Rectal smooth muscle tissue (tissue), 1 donor: ENCODE data around the gene TIMM13.

Source experiments
- H3K27ac ChIP-seq: one replicate; pipeline ENCODE4 v1.7.0; 2013; ENCODE audit warnings: low read depth, low read length, inconsistent platforms
- H3K27me3 ChIP-seq: one replicate; pipeline ENCODE4 v1.7.0; 2013; ENCODE audit warnings: low read length; ENCODE audit not compliant: control insufficient read depth, insufficient read depth
- H3K36me3 ChIP-seq: one replicate; pipeline ENCODE4 v1.7.0; 2013; ENCODE audit warnings: low read length; ENCODE audit not compliant: control insufficient read depth, insufficient read depth
- H3K4me1 ChIP-seq: one replicate; pipeline ENCODE4 v1.7.0; 2013; ENCODE audit warnings: low read length; ENCODE audit not compliant: control insufficient read depth, insufficient read depth
- H3K4me3 ChIP-seq: one replicate; pipeline ENCODE4 v1.7.0; 2013; ENCODE audit warnings: low read length
- H3K9ac ChIP-seq: one replicate; pipeline ENCODE4 v1.7.0; 2013; ENCODE audit warnings: low read length

TIMM13 gene

DNA sequence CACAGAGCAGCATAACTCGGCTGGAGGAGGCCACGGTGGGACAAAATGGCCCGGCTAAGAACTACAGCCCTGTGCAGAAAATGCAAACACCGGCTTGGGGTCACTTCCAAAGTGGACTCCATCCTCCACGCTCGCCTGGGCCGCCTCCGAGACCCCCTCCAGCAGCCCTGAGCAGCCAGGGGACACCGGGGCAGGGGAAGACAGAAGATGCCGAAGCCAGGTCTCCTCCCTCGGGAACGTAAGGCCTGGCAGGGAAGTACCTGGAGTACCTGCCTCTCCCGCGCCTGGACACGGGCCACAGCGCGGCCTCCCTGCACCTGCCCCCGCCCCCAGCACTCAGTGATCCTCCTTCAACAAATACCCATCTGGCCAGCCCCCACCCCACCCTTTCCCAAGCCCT, 24.4 kb upstream of the TIMM13 start:
- Histone ChIP-seq H3K27me3 (no peaks in the 10 kb centered on the region), H3K4me3 (no peak overlapping the region), H3K27ac (no peak overlapping the region), H3K9ac (no peak overlapping the region), H3K4me1 (no peaks in the 10 kb centered on the region), H3K36me3 (no peaks in the 10 kb centered on the region)

DNA sequence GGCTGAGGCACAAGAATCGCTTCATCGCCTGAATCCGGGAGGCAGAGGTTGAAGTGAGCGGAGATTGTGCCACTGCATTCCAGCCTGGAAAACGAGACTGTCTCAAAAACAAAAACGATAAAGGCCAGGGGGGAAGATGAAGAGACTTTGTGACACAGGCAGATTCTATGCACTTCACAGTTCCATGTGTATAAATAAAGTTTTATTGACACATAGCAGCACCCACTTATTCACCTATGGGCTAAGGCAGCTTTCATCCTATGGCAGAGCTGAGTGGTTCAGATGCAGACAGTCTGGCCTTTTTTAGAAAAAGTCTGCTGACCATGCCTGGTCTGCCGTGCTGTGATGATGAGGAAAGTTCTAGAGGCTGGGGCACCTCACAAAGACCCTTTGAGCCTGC, 23.8 kb upstream of the TIMM13 start:
- Histone ChIP-seq H3K27ac (no peak overlapping the region), H3K36me3 (no peaks in the 10 kb centered on the region), H3K4me1 (no peaks in the 10 kb centered on the region), H3K4me3 (no peak overlapping the region), H3K9ac (no peak overlapping the region), H3K27me3 (no peaks in the 10 kb centered on the region)

GRCh38 chr19:2449019-2449418, 21.6 kb upstream of the TIMM13 start:
- H3K4me3 ChIP-seq = no peak overlapping the region
- no peak overlapping the region for H3K9ac ChIP-seq
- no peaks in the 10 kb centered on the region for H3K4me1 ChIP-seq
- H3K27ac ChIP-seq = no peak overlapping the region
- no peaks in the 10 kb centered on the region for H3K36me3 ChIP-seq
- H3K27me3 ChIP-seq = no peaks in the 10 kb centered on the region

DNA sequence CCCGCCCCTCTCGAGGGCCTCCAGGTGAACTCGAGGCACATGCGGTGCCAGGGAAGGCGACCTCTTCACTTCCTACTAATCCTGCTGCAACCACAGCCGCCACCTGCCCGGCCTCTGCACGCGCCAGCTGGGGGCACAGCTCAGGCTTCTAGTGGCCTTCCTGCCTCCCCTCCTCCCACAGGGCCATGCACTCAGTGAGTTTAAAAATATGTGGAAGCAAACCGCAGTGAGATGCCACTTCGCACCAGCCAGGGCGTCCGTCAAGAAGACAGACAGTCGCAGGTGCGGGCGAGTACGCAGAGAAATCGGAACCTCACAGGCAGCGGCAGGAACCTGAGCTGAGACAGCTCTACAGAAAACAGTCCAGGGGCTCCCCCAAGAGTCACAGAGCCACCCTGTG, 19.0 kb upstream of the TIMM13 start:
- H3K36me3 ChIP-seq = no peaks in the 10 kb centered on the region
- H3K27ac ChIP-seq = no peak overlapping the region
- H3K27me3 ChIP-seq = no peaks in the 10 kb centered on the region
- H3K9ac ChIP-seq = no peak overlapping the region
- no peak overlapping the region for H3K4me3 ChIP-seq
- H3K4me1 ChIP-seq = no peaks in the 10 kb centered on the region

- Histone ChIP-seq H3K27me3 (no peaks in the 10 kb centered on the region), H3K9ac (no peak overlapping the region), H3K4me1 (no peaks in the 10 kb centered on the region), H3K4me3 (no peak overlapping the region), H3K36me3 (no peaks in the 10 kb centered on the region), H3K27ac (no peak overlapping the region)
These were observed 17.0 kb upstream of the TIMM13 start for GRCh38 chr19:2444251-2445002.

DNA sequence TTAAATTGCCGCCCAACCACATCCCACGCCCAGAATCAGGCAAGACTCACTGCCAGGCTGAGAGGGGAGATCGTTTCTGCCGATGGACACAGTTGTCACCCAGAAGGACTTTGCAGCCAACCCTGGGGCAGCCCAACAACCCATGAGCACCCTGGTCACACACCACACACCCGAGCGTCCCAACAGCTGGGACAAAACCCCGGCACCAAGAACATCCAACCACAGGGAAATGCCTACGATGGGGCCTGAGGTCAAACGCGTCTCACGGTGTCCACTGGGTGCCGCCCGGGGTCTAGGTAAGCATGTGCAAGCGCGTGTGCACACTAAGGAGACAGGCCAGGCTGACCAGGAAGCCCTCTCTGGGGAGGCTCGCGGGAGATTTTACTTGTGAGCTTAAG, 16.4 kb upstream of the TIMM13 start:
- Histone ChIP-seq H3K27me3 (no peaks in the 10 kb centered on the region), H3K4me3 (no peak overlapping the region), H3K9ac (no peak overlapping the region), H3K36me3 (no peaks in the 10 kb centered on the region), H3K4me1 (no peaks in the 10 kb centered on the region), H3K27ac (no peak overlapping the region)

GRCh38 chr19:2443116-2443784, 15.9 kb upstream of the TIMM13 start:
- H3K4me1 ChIP-seq = no peaks in the 10 kb centered on the region
- H3K9ac ChIP-seq = no peak overlapping the region
- H3K27ac ChIP-seq = no peak overlapping the region
- no peaks in the 10 kb centered on the region for H3K27me3 ChIP-seq
- no peaks in the 10 kb centered on the region for H3K36me3 ChIP-seq
- no peak overlapping the region for H3K4me3 ChIP-seq

GRCh38 chr19:2441096-2441752, 13.8 kb upstream of the TIMM13 start:
- Histone ChIP-seq H3K27ac (no peak overlapping the region), H3K4me1 (no peaks in the 10 kb centered on the region), H3K36me3 (no peaks in the 10 kb centered on the region), H3K4me3 (no peak overlapping the region), H3K27me3 (no peaks in the 10 kb centered on the region), H3K9ac (no peak overlapping the region)

DNA sequence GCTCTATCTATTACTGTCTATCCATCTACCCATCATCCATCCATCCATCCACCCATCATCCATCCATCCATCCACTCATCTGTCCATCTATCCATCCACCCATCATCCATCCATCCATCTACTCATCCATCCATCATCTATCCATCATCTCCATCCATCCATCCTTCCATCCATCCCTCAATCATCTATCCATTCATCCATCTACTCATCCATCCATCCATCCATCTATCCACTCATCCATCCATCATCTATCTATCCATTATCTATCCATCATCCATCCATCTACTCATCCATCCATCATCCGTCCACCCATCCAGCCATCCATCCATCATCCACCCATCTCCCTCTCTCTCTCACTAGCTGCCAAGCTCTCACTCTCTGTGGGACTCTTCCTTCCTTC, 13.1 kb upstream of the TIMM13 start:
- Histone ChIP-seq H3K36me3 (no peaks in the 10 kb centered on the region), H3K9ac (no peak overlapping the region), H3K4me1 (no peaks in the 10 kb centered on the region), H3K27ac (no peak overlapping the region), H3K27me3 (no peaks in the 10 kb centered on the region), H3K4me3 (no peak overlapping the region)

DNA sequence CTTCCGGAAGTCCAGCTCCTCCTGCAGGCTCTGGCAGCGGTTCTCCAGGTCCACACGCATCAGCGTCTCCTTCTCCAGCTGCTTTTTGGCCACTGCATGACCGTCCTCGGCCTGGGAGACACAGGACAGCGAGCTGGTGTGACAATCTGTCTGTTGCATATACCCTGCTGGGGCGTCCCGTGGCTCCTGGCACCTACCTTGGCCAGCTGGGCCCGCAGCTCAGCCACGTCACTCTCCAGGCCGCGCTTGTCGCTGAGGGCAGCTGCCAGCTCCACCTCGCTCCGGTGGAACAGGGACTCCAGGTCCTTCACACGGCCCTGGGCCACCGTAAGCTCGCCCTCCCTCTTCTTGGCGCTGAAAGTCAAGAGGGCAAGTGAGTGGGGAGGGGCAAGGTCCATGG, 10.8 kb upstream of the TIMM13 start:
- Histone ChIP-seq H3K9ac (no peak overlapping the region), H3K27me3 (no peaks in the 10 kb centered on the region), H3K36me3 (no peaks in the 10 kb centered on the region), H3K4me3 (no peak overlapping the region), H3K4me1 (no peaks in the 10 kb centered on the region), H3K27ac (no peak overlapping the region)

- Histone ChIP-seq H3K27me3 (no peaks in the 10 kb centered on the region), H3K4me3 (no peak overlapping the region), H3K27ac (no peak overlapping the region), H3K9ac (no peak overlapping the region), H3K36me3 (no peaks in the 10 kb centered on the region), H3K4me1 (no peaks in the 10 kb centered on the region)
These were observed 9.5 kb upstream of the TIMM13 start for GRCh38 chr19:2436926-2437325.

DNA sequence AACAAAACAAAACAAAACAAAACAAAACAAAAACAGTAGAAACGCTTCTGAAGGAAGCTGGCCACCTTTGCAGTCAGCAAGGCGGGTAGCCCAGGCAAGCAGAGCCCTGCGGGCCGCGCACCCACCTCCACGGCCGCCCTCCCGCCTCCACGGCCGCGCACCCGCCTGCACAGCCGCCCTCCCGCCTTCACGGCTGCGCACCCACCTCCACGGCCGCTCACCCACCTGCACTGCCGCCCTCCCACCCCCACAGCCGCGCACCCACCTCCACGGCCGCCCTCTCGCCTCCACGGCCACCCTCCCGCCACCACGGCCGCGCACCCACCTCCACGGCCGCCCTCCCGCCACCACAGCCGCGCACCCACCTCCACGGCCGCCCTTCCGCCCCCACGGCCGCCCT, 9.0 kb upstream of the TIMM13 start:
- Histone ChIP-seq H3K4me1 (no peaks in the 10 kb centered on the region), H3K9ac (no peak overlapping the region), H3K36me3 (peaks cover 2% of the 10 kb centered on the region), H3K27ac (no peak overlapping the region), H3K4me3 (no peak overlapping the region), H3K27me3 (no peaks in the 10 kb centered on the region)
